Activated CD4-positive, alpha-beta T cell treated with anti-CD3 and anti-CD28 coated beads for 36 hours (primary cell): ENCODE measurements around the gene HS3ST4. TPM values are rescaled to one million over a fixed set of nuclear protein-coding genes. Genes with fewer than 3 reads are reported as not detected.

Source experiments
- ATAC-seq: fragments of 200-7000 bp; cut with Tn5 transposase; one replicate; pipeline ENCODE4 v1.10.0; 2021; ENCODE audit warnings: mild to moderate bottlenecking, moderate library complexity
- CTCF ChIA-PET: fragments of 350-600 bp; sonication (Branson Sonifier 250); formaldehyde crosslinking; loops from one replicate; lab custom pipeline; 2021; ENCODE audit warnings: antibody characterized with exemption; lab: Charles Lee
- POLR2A ChIA-PET: fragments of 350-600 bp; sonication (Branson Sonifier 250); formaldehyde crosslinking; loops from one replicate; lab custom pipeline; 2021; ENCODE audit warnings: antibody characterized with exemption, inconsistent platforms; lab: Charles Lee
- DNase-seq: peaks from one replicate; pipeline ENCODE4 v3.0.0-alpha.2; 2020
- H3K27ac Mint-ChIP-seq: one replicate; pipeline ENCODE4 v1.8.0; 2021; ENCODE audit warnings: mixed read lengths
- H3K27me3 Mint-ChIP-seq: one replicate; pipeline ENCODE4 v1.8.0; 2021; ENCODE audit warnings: mixed read lengths
- H3K36me3 Mint-ChIP-seq: one replicate; pipeline ENCODE4 v1.8.0; 2021; ENCODE audit warnings: low read depth, mixed read lengths
- H3K4me1 Mint-ChIP-seq: one replicate; pipeline ENCODE4 v1.8.0; 2021; ENCODE audit warnings: mixed read lengths
- H3K4me3 Mint-ChIP-seq: one replicate; pipeline ENCODE4 v1.8.0; 2021; ENCODE audit warnings: mild to moderate bottlenecking, moderate library complexity, mixed read lengths
- H3K9me3 Mint-ChIP-seq: one replicate; pipeline ENCODE4 v1.8.0; 2021; ENCODE audit warnings: low read depth, mixed read lengths
- intact Hi-C, 2 experiments: fragments of 100-400 bp; cut with DNase I in 1 of 2; cut with micrococcal nuclease in 1 of 2; formaldehyde crosslinking; loops; one replicate each; pipeline versions ENCODE4 v1.14.2 to v1.15.1; 2022 to 2024; cut with DNase I, micrococcal nuclease
- total RNA-seq, 2 experiments: library from RNA; stranded (reverse); gene quantifications; one replicate each; pipeline ENCODE4 v1.2.3, GENCODE V29; 2021

Gene HS3ST4
- total RNA-seq, 2 experiments from 2014 or later: not detected

- H3K27me3 Mint-ChIP-seq: peaks cover 5% of the 10 kb centered on the region
- intact Hi-C loops: no loop called here
- ATAC-seq (no peak), DNase-seq (no peak)
- POLR2A ChIA-PET: no interaction called here
- no peaks in the 10 kb centered on the region for H3K4me1 Mint-ChIP-seq
- H3K36me3 Mint-ChIP-seq: no peaks in the 10 kb centered on the region
- no peak overlapping the region for H3K27ac Mint-ChIP-seq
- CTCF ChIA-PET: interaction anchor here (0.8 kb wide), 1 partner anchor 87 kb away, joined by 3 read pairs; no protein-coding TSS in a partner anchor
- no peak overlapping the region for H3K4me3 Mint-ChIP-seq
- H3K9me3 Mint-ChIP-seq: peaks cover 2% of the 10 kb centered on the region
These were observed 261.2 kb downstream of the HS3ST4 start for GRCh38 chr16:25952983-25953382.

- Mint-ChIP-seq H3K4me3 (no peak overlapping the region), H3K27me3 (peaks cover 14% of the 10 kb centered on the region), H3K4me1 (no peaks in the 10 kb centered on the region), H3K9me3 (peaks cover 2% of the 10 kb centered on the region), H3K27ac (no peak overlapping the region), H3K36me3 (no peaks in the 10 kb centered on the region)
- intact Hi-C loops: no loop called here
- no peak for ATAC-seq
- no peak for DNase-seq
- ChIA-PET CTCF (no interaction called here), POLR2A (no interaction called here)
These were observed 265.9 kb downstream of the HS3ST4 start for GRCh38 chr16:25957707-25958106.

- CTCF ChIA-PET: no interaction called here
- H3K36me3 Mint-ChIP-seq: no peaks in the 10 kb centered on the region
- no peak overlapping the region for H3K27ac Mint-ChIP-seq
- H3K4me1 Mint-ChIP-seq: no peaks in the 10 kb centered on the region
- no peaks in the 10 kb centered on the region for H3K9me3 Mint-ChIP-seq
- intact Hi-C loops: no loop called here
- peaks cover 12% of the 10 kb centered on the region for H3K27me3 Mint-ChIP-seq
- POLR2A ChIA-PET: no interaction called here
- no peak overlapping the region for H3K4me3 Mint-ChIP-seq
- DNase-seq (no peak), ATAC-seq (no peak)
These were observed 267.5 kb downstream of the HS3ST4 start for GRCh38 chr16:25959221-25959620.

DNA sequence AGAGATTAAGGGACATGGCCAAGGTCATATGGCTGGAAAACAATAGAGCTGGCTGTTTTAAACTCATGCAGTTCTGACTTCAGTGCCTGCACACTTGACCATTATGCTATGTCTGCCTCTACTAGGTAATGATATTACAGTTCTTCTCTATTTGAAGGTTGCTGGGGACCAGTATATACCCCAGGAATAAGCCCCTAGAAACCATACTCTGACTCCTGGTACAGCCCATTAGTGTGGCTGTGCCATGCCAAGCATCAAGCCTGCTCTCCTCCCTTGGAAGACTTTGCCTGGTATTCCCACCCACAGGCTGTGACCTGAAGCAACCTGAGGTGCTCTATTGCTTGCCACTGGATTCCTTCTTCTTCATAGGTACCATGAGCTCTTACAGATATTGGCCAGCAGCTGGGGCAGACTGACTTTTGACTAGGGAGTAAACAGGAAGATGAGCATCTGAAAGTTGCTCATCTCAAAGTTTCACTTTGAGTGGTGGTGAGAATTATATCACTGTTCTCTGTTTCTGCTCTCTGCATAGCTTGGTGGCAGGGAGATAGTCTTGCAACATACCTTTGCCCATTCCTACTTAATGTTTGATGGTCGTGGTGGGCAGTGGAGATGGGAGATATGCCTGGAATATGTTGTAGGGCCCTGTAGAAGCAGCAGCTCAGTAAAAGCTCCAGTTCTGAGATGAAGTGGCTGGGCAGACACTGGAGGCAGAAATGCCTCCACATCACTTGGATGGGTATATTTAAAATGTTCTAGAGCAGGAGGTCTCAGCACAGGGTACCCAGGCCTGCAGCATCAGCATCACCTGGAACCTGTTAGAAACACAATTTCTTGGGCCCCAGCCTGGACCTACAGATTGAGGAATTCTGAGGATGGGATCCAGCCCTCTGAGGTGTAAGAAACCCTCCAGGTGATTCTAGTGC is 274.7 kb downstream of the HS3ST4 start:
- ATAC-seq (peak; percentile 98), DNase-seq (peak; percentile 52)
- ChIA-PET POLR2A (no interaction called here), CTCF (interaction anchor here (0.7 kb wide), 1 partner anchor 20 kb away, joined by 4 read pairs; no protein-coding TSS in a partner anchor)
- Mint-ChIP-seq H3K9me3 (no peaks in the 10 kb centered on the region), H3K36me3 (no peaks in the 10 kb centered on the region), H3K4me1 (peaks cover 13% of the 10 kb centered on the region), H3K27ac (no peak overlapping the region), H3K27me3 (peaks cover 12% of the 10 kb centered on the region), H3K4me3 (no peak overlapping the region)
- intact Hi-C loops: loop anchor here in 1 of 2 experiments (2.0 kb wide), 1 partner anchor 632 kb away; no protein-coding TSS in a partner anchor

- ATAC-seq (no peak), DNase-seq (no peak)
- CTCF ChIA-PET: no interaction called here
- H3K27ac Mint-ChIP-seq: no peak overlapping the region
- intact Hi-C loops: no loop called here
- H3K36me3 Mint-ChIP-seq: no peaks in the 10 kb centered on the region
- H3K9me3 Mint-ChIP-seq: no peaks in the 10 kb centered on the region
- POLR2A ChIA-PET: no interaction called here
- H3K27me3 Mint-ChIP-seq: peaks cover 11% of the 10 kb centered on the region
- H3K4me1 Mint-ChIP-seq: peaks cover 2% of the 10 kb centered on the region
- H3K4me3 Mint-ChIP-seq: no peak overlapping the region
These were observed 285.4 kb downstream of the HS3ST4 start for GRCh38 chr16:25977121-25977520.

GRCh38 chr16:25978218-25978617 is 286.5 kb downstream of the HS3ST4 start:
- ChIA-PET CTCF (no interaction called here), POLR2A (no interaction called here)
- Mint-ChIP-seq H3K36me3 (no peaks in the 10 kb centered on the region), H3K27me3 (peaks cover 8% of the 10 kb centered on the region), H3K4me1 (peaks cover 2% of the 10 kb centered on the region), H3K9me3 (no peaks in the 10 kb centered on the region), H3K27ac (no peak overlapping the region), H3K4me3 (no peak overlapping the region)
- intact Hi-C loops: no loop called here
- no peak for DNase-seq
- ATAC-seq: no peak

DNA sequence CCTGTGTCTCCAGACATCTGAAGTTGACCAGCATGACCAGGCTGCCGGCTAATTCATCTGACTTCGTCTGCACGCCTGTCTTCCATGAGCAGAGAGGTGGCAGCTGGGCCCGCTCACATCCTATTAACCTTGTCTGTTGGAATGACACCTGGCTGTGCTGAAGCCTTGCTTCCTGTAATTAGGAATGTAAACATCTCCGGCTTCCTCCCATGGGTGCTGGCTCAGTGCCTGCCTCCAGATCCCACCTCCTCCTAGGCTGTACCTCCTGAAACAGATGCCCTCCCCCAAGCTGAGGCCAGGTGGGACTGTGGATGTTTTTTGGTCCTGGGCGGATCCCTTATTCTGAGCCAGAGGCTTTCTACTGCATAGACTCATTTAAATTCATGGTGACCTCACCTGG is 296.3 kb downstream of the HS3ST4 start:
- peaks cover 7% of the 10 kb centered on the region for H3K27me3 Mint-ChIP-seq
- no peaks in the 10 kb centered on the region for H3K36me3 Mint-ChIP-seq
- POLR2A ChIA-PET: no interaction called here
- DNase-seq (no peak), ATAC-seq (no peak)
- H3K9me3 Mint-ChIP-seq: no peaks in the 10 kb centered on the region
- intact Hi-C loops: no loop called here
- no peak overlapping the region for H3K4me3 Mint-ChIP-seq
- H3K27ac Mint-ChIP-seq: no peak overlapping the region
- CTCF ChIA-PET: no interaction called here
- H3K4me1 Mint-ChIP-seq: no peaks in the 10 kb centered on the region

DNA sequence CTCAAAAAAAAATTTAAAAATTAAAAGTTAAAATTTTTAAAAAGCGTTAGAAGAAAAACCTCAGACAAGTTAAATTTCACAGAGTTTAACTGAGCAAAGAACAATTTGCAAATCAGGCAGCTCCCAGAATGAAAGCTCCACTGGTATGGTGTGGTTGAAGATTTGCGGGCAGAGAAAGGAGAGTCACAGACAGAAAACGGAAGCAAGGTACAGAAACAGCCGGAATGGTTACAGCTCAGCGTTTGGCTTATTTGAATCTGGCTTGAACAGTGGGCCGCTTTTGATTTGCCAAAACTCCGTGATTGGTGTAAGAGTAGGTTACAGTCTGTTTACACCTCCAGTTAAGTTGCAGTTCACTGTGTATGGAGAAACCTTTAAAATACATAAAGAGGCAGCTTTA is 297.1 kb downstream of the HS3ST4 start:
- Mint-ChIP-seq H3K27ac (no peak overlapping the region), H3K4me1 (no peaks in the 10 kb centered on the region), H3K27me3 (peaks cover 5% of the 10 kb centered on the region), H3K36me3 (no peaks in the 10 kb centered on the region), H3K9me3 (no peaks in the 10 kb centered on the region), H3K4me3 (no peak overlapping the region)
- DNase-seq (no peak), ATAC-seq (no peak)
- ChIA-PET CTCF (no interaction called here), POLR2A (no interaction called here)
- intact Hi-C loops: no loop called here

DNA sequence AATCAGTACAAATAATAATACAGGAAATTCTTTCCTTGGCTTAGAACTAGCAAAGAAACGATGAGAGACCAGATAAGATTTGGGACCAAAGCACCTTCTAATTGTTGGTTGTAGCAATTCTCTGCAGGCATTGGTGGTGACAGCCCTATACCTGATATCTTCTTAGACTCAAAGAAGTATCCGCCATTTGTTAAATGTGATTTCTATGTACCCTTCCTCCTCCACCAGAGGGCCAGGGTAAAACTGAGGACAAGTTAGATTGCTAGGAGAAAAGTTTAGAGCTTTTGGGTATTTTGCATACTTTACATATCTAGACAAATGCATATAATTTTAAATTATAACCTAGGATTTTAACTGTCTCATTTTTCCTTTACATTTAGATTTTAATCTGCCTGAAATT is 304.3 kb downstream of the HS3ST4 start:
- ChIA-PET POLR2A (no interaction called here), CTCF (no interaction called here)
- ATAC-seq (no peak), DNase-seq (no peak)
- Mint-ChIP-seq H3K27me3 (peaks cover 13% of the 10 kb centered on the region), H3K9me3 (peaks cover 3% of the 10 kb centered on the region), H3K27ac (no peak overlapping the region), H3K36me3 (no peaks in the 10 kb centered on the region), H3K4me3 (no peak overlapping the region), H3K4me1 (no peaks in the 10 kb centered on the region)
- intact Hi-C loops: no loop called here

GRCh38 chr16:26005336-26005735 is 313.6 kb downstream of the HS3ST4 start:
- CTCF ChIA-PET: no interaction called here
- intact Hi-C loops: no loop called here
- Mint-ChIP-seq H3K9me3 (peaks cover 10% of the 10 kb centered on the region), H3K27ac (no peak overlapping the region), H3K4me1 (no peaks in the 10 kb centered on the region), H3K27me3 (peaks cover 18% of the 10 kb centered on the region), H3K4me3 (no peak overlapping the region), H3K36me3 (no peaks in the 10 kb centered on the region)
- POLR2A ChIA-PET: no interaction called here
- DNase-seq: no peak
- ATAC-seq: no peak

- H3K36me3 Mint-ChIP-seq: no peaks in the 10 kb centered on the region
- no peak for DNase-seq
- peaks cover 9% of the 10 kb centered on the region for H3K9me3 Mint-ChIP-seq
- no peaks in the 10 kb centered on the region for H3K4me1 Mint-ChIP-seq
- intact Hi-C loops: no loop called here
- peaks cover 10% of the 10 kb centered on the region for H3K27me3 Mint-ChIP-seq
- H3K27ac Mint-ChIP-seq: no peak overlapping the region
- H3K4me3 Mint-ChIP-seq: no peak overlapping the region
- ChIA-PET POLR2A (no interaction called here), CTCF (no interaction called here)
- ATAC-seq: no peak
These were observed 320.6 kb downstream of the HS3ST4 start for GRCh38 chr16:26012376-26012775.

DNA sequence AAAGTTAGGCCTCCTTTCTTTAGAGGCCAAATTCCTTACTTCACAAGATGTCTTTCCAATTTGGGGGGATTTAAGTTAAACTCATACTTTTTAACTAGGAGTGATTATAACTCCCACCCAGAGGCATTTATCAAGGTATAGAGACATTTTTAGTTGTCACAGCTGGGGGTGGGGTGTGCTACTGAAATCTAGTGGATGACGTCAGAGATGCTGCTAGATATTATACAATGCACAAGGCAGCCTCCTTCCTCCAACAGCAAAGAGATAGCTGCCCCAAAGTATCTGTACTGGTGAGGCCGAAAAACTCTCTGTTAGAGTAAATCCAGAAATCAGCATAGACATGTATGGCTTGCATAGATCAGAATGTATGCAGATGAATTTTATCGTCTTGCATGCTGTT is 324.0 kb downstream of the HS3ST4 start:
- DNase-seq (no peak), ATAC-seq (no peak)
- ChIA-PET POLR2A (no interaction called here), CTCF (no interaction called here)
- no peak overlapping the region for H3K27ac Mint-ChIP-seq
- H3K4me1 Mint-ChIP-seq: no peaks in the 10 kb centered on the region
- intact Hi-C loops: no loop called here
- H3K9me3 Mint-ChIP-seq: peaks cover 13% of the 10 kb centered on the region
- H3K27me3 Mint-ChIP-seq: peaks cover 27% of the 10 kb centered on the region
- no peaks in the 10 kb centered on the region for H3K36me3 Mint-ChIP-seq
- H3K4me3 Mint-ChIP-seq: no peak overlapping the region
